Duodenal mucosa (tissue), 2 donors: Measurements from ENCODE around the gene RPL41.
A peak's percentile ranks its signal among the peaks of the same experiment; 100 is the strongest.
"Not testable (repeated sequence)": the region's sequence is repeated elsewhere in the genome, so short reads cannot be mapped to it uniquely, and the experiment has no call there.

Experiments used
- H3K27ac ChIP-seq: one replicate; pipeline ENCODE4 v1.7.0; 2013; ENCODE audit warnings: low read depth, low read length
- H3K27me3 ChIP-seq, 2 donors: one replicate each; pipeline ENCODE4 v1.7.0; 2013; ENCODE audit warnings: low read length in 2 of 2, control low read depth in 1 of 2; ENCODE audit not compliant: insufficient read depth in 2 of 2, control insufficient read depth in 1 of 2
- H3K36me3 ChIP-seq, 2 donors: one replicate each; pipeline ENCODE4 v1.7.0; 2013; ENCODE audit warnings: low read length in 2 of 2, control low read depth in 1 of 2; ENCODE audit not compliant: insufficient read depth in 2 of 2, control insufficient read depth in 1 of 2
- H3K4me1 ChIP-seq, 2 donors: one replicate each; pipeline ENCODE4 v1.7.0; 2013; ENCODE audit warnings: low read length in 2 of 2, control low read depth in 1 of 2; ENCODE audit not compliant: insufficient read depth in 2 of 2, control insufficient read depth in 1 of 2
- H3K4me3 ChIP-seq, 2 donors: one replicate each; pipeline ENCODE4 v1.7.0; 2013; ENCODE audit warnings: low read length in 2 of 2, low read depth in 1 of 2
- H3K9ac ChIP-seq, 2 donors: one replicate each; pipeline ENCODE4 v1.7.0; 2013; ENCODE audit warnings: low read length in 2 of 2, low read depth in 1 of 2
- H3K9me3 ChIP-seq, 2 donors: one replicate each; pipeline ENCODE4 v1.7.0; 2013; ENCODE audit warnings: low read length in 2 of 2, control low read depth in 1 of 2; ENCODE audit not compliant: control insufficient read depth in 1 of 2

RPL41 gene

DNA sequence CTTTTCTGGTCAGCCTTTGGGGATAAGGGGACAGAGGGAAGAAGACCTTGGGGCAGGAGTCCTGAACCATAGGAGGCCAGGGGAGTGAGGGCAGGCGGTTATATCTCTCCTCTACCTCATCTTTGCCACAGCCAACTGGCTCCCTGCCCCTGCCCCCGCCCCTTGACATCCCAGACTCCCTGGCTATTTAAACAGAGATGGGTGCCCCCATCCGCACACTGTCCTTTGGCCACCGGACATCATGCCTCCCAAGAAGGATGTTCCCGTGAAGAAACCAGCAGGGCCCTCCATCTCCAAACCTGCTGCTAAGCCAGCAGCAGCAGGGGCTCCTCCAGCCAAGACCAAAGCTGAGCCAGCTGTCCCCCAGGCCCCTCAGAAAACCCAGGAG lies 37.2 kb downstream of the RPL41 start:
- no peaks in the 10 kb centered on the region for H3K27me3 ChIP-seq
- no peaks in the 10 kb centered on the region for H3K36me3 ChIP-seq
- no peak overlapping the region for H3K4me3 ChIP-seq
- no peaks in the 10 kb centered on the region for H3K9me3 ChIP-seq
- no peak overlapping the region for H3K9ac ChIP-seq
- no peak overlapping the region for H3K27ac ChIP-seq
- peaks cover 31 to 33% of the 10 kb centered on the region in 2 donors for H3K4me1 ChIP-seq

DNA sequence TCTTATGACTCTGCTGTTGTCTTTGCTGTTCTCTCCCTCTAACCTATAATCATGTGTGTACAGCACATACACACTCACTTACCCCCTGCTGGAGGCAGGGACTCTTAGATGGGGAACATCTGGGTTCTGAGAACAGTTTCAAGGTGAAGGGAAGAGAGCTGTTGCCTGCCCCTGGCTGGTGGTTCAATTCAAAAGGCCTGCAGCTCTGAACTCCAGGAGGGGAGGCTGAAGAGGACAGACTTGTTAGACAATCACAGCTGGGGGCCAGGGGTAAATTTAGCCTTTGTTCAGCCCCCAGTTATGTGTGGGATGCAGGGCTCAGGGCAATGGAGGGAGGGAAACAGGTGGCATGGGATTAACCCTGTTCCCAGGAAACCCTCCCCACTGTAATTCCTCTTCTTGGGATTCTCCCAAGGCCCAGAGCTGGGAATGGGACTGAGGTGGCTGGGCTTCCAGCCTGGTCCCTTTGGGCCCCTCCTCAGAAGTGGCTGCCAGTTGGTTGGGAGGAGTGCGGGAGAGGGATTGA lies 37.9 kb downstream of the RPL41 start:
- no peaks in the 10 kb centered on the region for H3K9me3 ChIP-seq
- H3K27ac ChIP-seq: no peak overlapping the region
- no peak overlapping the region for H3K9ac ChIP-seq
- peaks cover 31 to 34% of the 10 kb centered on the region in 2 donors for H3K4me1 ChIP-seq
- H3K36me3 ChIP-seq: peaks cover 0 to 1% of the 10 kb centered on the region in 2 donors
- no peak overlapping the region for H3K4me3 ChIP-seq
- no peaks in the 10 kb centered on the region for H3K27me3 ChIP-seq

DNA sequence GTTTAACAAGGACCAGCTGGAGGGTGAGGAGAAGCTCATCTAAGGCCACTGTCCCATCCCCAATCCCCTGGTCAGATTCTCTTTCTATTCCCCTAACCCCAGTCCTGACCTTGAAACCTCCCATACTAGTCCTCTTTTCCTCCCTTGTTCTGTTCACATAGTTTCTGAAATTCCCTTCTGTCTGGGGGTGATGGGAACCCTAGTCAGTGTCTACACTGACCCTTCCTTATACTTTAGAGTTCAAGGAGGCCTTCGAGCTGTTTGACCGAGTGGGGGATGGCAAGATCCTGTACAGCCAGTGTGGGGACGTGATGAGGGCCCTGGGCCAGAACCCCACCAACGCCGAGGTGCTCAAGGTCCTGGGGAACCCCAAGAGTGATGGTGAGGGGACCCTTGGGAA lies 38.4 kb downstream of the RPL41 start:
- Histone ChIP-seq H3K36me3 (peaks cover 2 to 6% of the 10 kb centered on the region in 2 donors), H3K27ac (no peak overlapping the region), H3K9me3 (no peaks in the 10 kb centered on the region), H3K9ac (no peak overlapping the region), H3K4me3 (no peak overlapping the region), H3K4me1 (peaks cover 35 to 39% of the 10 kb centered on the region in 2 donors), H3K27me3 (no peaks in the 10 kb centered on the region)

DNA sequence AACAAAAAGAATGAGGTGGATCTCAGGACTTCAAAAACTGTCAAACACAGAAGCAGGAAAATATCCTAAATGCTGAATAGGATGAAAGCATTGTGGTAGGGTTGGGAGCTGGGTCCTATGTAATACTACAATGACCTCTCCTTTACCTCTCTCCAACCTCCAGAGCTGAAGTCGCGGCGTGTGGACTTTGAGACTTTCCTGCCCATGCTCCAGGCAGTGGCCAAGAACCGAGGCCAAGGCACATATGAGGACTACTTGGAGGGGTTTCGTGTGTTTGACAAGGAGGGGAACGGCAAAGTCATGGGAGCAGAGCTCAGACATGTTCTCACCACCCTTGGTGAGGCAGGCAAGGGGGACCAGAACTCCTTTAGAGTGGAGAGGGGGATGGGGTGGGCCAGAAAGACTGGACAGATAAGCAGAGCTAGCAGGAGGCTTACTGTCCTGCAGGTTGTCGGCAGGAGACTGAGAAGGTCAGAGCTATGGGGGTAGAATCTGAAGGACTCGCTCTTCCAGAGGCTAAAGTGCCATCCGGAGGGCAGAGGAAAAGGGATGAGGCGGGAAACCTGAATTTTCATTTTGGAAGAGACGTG lies 38.9 kb downstream of the RPL41 start:
- Histone ChIP-seq H3K27ac (no peak overlapping the region), H3K27me3 (no peaks in the 10 kb centered on the region), H3K4me3 (no peak overlapping the region), H3K9me3 (no peaks in the 10 kb centered on the region), H3K36me3 (peaks cover 7 to 12% of the 10 kb centered on the region in 2 donors), H3K9ac (no peak overlapping the region), H3K4me1 (peaks cover 39 to 44% of the 10 kb centered on the region in 2 donors)

DNA sequence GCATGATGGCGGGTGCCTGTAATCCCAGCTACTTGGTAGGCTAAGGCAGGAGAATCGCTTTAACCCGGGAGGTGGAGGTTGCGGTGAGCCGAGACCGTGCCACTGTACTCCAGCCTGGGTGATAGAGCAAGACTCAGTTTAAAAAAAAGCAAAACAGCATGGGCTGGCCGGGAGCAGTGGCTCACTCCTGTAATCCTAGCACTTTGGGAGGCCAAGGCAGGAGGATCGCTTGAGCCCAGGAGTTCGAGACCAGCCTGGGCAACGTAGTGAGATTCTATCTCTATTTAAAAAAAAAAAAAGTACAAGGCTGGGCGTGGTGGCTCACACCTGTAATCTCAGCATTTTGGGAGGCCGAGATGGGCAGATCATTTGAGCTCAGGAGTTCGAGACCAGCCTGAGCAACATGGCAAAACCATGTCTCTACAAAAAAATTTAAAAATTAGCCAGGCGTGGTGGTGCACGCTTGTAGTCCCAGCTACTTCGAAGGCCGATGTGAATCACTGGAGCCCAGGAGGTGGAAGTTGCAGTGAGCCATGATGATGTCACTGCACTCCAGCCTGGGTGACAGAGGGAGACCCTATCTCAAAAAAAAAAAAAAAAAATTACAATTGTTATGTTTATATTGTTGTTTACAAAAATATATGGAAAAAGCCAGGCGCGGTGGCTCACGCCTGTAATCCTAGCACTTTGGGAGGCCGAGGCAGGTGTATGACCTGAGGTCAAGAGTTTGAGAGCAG lies 40.2 kb downstream of the RPL41 start:
- Histone ChIP-seq H3K4me3 (peak overlapping the region; percentile 76 to 78), H3K36me3 (peaks cover 20 to 24% of the 10 kb centered on the region in 2 donors), H3K9ac (peak overlapping the region; percentile 94 to 100), H3K4me1 (peaks cover 42 to 52% of the 10 kb centered on the region in 2 donors)
- not testable (repeated sequence) for H3K27ac ChIP-seq, H3K9me3 ChIP-seq, H3K27me3 ChIP-seq

DNA sequence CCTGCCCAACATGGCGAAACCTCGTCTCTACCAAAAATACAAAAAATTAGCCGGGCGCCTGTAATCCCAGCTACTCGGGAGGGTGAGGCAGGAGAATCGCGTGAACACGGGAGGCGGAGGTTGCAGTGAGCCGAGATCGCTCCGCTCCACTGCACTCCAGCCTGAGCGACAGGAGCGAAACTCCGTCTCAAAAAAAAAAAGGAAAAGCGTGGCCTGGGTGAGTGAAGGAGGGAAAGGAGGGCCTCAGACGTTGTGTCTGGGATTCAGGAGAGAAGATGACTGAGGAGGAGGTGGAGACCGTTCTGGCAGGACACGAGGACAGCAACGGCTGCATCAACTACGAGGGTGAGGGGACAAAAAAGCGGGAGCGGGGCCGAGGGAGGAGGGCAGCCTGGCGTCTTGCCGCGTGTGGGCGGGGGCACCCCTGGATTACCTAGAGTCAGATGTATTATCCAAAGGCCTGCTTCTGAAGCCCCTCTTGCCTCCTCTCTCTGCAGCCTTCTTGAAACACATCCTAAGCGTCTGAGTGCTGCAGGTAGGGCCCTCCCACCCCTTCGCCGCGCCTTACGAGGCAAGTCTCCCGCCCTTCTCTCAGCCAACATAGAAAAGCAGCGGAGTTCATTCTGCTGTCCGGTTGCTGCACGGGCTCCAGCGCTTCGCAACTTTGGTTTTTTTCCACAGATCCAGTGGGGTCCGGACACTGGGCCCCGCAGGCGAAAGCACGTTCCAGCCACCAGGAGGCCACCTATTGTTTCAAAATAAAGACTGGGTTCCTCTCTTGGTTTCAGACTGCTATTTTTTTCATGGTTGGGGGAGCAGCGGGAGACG lies 41.0 kb downstream of the RPL41 start:
- Histone ChIP-seq H3K27ac (peak overlapping the region; percentile 78), H3K4me3 (peak overlapping the region; percentile 76 to 78), H3K9me3 (no peaks in the 10 kb centered on the region), H3K27me3 (no peaks in the 10 kb centered on the region), H3K36me3 (peaks cover 28 to 31% of the 10 kb centered on the region in 2 donors), H3K9ac (peak overlapping the region; percentile 94 to 100), H3K4me1 (peaks cover 43 to 56% of the 10 kb centered on the region in 2 donors)

DNA sequence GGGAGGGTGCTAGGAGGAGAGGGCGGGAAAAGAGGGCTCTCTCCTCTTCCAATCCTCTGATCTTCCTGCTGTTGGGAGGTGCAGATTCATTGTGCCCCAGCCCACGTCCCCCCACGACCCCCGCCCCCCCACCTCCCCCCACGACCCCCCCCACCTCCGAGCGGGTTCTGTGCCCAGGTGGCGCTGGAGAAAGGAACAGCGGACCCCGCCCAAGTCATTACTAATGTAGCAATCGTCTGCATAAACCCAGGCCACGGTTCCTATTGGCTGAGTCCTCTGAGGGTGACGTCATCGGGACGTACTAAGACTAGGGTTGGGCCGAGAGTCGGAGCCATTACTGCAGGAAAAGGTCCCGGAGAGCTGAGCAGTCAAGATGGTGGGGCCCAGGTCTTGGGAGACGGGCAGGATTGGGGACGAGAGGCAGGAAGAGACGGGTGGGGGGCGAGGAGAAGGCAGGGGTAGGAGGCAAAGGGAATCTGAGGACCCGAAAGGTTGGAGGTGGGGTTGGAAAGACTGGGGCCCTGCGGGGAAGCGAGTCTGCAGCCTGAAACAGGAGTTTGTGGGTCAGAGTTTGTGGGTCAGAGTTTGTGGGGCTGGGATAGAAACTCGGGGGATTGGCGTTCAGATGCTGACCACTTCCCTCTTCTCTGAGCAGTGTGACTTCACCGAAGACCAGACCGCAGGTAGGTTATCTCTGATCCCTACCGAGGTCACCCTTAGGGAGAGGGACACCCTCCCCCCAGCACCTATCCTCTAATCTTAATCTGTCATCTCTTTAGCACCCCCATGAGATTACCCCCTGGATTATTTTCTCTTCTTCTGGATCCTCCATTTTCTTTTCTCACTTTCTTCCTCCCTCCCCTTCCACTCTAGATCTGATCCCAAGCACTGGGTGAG lies 41.8 kb downstream of the RPL41 start, which contains the start of gene MYL6:
MYL6 (plus strand) TSS at position 331 of the 897 bp plus-strand sequence; CDS start at position 374, 43 bp downstream.
- peak within 1 kb of the TSS; percentile 96 for H3K27ac ChIP-seq
- H3K27me3 ChIP-seq: no peaks in the 10 kb centered on the region
- peaks cover 33 to 38% of the 10 kb centered on the region in 2 donors for H3K36me3 ChIP-seq
- H3K4me3 ChIP-seq: peak within 1 kb of the TSS; percentile 86 to 93
- no peaks in the 10 kb centered on the region for H3K9me3 ChIP-seq
- peaks cover 35 to 48% of the 10 kb centered on the region in 2 donors for H3K4me1 ChIP-seq
- H3K9ac ChIP-seq: peak within 1 kb of the TSS; percentile 99 to 100

DNA sequence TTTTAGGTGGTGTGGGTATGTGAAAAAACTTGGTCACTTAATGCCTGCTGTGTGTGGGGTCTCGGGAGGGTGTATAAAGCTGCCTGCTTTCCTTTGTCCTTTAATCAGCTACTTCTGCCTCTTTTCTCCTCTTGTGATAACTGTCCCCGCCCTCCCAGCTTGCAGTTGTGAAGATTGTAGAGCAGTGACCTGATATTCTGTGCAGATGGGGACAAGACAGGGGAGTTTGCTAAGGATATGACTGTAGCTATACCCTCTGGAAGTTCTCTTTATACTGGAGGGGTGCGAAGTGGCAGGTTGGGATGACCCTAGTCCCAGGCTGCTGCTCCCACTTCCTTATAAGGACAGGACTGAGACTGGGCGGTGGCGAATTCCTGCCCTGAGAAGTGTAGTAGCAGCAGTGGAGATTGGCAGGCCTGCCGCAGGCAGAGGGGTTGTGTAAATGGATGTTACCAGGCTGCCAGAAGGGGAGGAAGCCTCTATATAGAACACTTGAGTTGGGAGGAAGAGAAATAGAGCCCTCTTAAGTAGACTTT lies 42.6 kb downstream of the RPL41 start:
- H3K9me3 ChIP-seq: no peaks in the 10 kb centered on the region
- H3K27ac ChIP-seq: peak overlapping the region; percentile 96
- H3K9ac ChIP-seq: peak overlapping the region; percentile 99 to 100
- peaks cover 33 to 45% of the 10 kb centered on the region in 2 donors for H3K4me1 ChIP-seq
- peaks cover 38 to 41% of the 10 kb centered on the region in 2 donors for H3K36me3 ChIP-seq
- H3K4me3 ChIP-seq: peak overlapping the region; percentile 86 to 93
- no peaks in the 10 kb centered on the region for H3K27me3 ChIP-seq
